HepG2 (cell line): ENCODE measurements around the gene UBE3A. TPM values are rescaled to one million over a fixed set of nuclear protein-coding genes. Genes with fewer than 3 reads are reported as not detected.

Experiments
- AGO2 ChIP-seq: fragments of 200-400 bp; formaldehyde crosslinking; optimal IDR thresholded peaks from 2 replicates; pipeline ENCODE3; 2017; ENCODE audit warnings: mild to moderate bottlenecking, low read depth, low read length, moderate library complexity
- ATF7-NPFF ChIP-seq: sonication (generic); formaldehyde crosslinking; IDR thresholded peaks from 2 replicates; pipeline ENCODE4 v1.8.1; 2023; ENCODE audit warnings: mild to moderate bottlenecking, low read depth, missing genetic modification reagents, moderate library complexity
- ESRRA ChIP-seq: sonication (generic); formaldehyde crosslinking; IDR thresholded peaks from 2 replicates; pipeline ENCODE4 v1.5.1; 2020; ENCODE audit warnings: mild to moderate bottlenecking, low read depth, missing genetic modification reagents
- EZH2 ChIP-seq: conservative IDR thresholded peaks from 2 replicates; pipeline ENCODE4 v1.6.1; 2012; ENCODE audit warnings: mild to moderate bottlenecking, low read depth, low read length, moderate library complexity
- FOXC1 ChIP-seq: sonication (generic); formaldehyde crosslinking; IDR thresholded peaks from 2 replicates; pipeline ENCODE4 v1.8.0; 2022; ENCODE audit warnings: mild to moderate bottlenecking, missing genetic modification reagents, borderline replicate concordance
- IKZF1 ChIP-seq: fragments of 450-650 bp; IDR thresholded peaks from 2 replicates; pipeline ENCODE4 v1.7.1; 2016
- KLF15 ChIP-seq: sonication (generic); formaldehyde crosslinking; IDR thresholded peaks from 2 replicates; pipeline ENCODE4 v1.8.1; 2023; ENCODE audit warnings: borderline replicate concordance, mild to moderate bottlenecking, inconsistent platforms, missing genetic modification reagents, mixed read lengths
- MAFK ChIP-seq, 2 experiments: IDR thresholded peaks in 1 of 2; conservative IDR thresholded peaks in 1 of 2; 2 replicates each; pipeline ENCODE4 v1.6.1; 2011; ENCODE audit warnings: improper control_type of control experiment in 2 of 2, low read length in 2 of 2
- MTERF4 ChIP-seq: sonication (generic); formaldehyde crosslinking; IDR thresholded peaks from 2 replicates; pipeline ENCODE4 v1.8.0; 2023; ENCODE audit warnings: mild to moderate bottlenecking, missing genetic modification reagents
- NCOA2 ChIP-seq: sonication (generic); formaldehyde crosslinking; IDR thresholded peaks from 2 replicates; pipeline ENCODE4 v1.8.0; 2022; ENCODE audit warnings: inconsistent platforms
- NFKB2 ChIP-seq: sonication (generic); formaldehyde crosslinking; IDR thresholded peaks from 2 replicates; pipeline ENCODE4 v1.4.0; 2020; ENCODE audit warnings: missing genetic modification reagents, borderline replicate concordance
- ONECUT2 ChIP-seq: sonication (generic); formaldehyde crosslinking; IDR thresholded peaks from 2 replicates; pipeline ENCODE4 v1.4.0; 2020; ENCODE audit warnings: missing genetic modification reagents
- PITX1 ChIP-seq: sonication (generic); formaldehyde crosslinking; IDR thresholded peaks from 2 replicates; pipeline ENCODE4 v1.5.1; 2020; ENCODE audit warnings: mild to moderate bottlenecking, missing genetic modification reagents
- SIN3A ChIP-seq: IDR thresholded peaks from 2 replicates; pipeline ENCODE4 v1.6.1; 2011; ENCODE audit warnings: low read depth, mild to moderate bottlenecking, control low read depth, low read length, borderline replicate concordance
- SP4 ChIP-seq: sonication (generic); formaldehyde crosslinking; IDR thresholded peaks from 2 replicates; pipeline ENCODE4 v1.8.1; 2023; ENCODE audit warnings: mild to moderate bottlenecking, missing genetic modification reagents
- SRF ChIP-seq: IDR thresholded peaks from 2 replicates; pipeline ENCODE4 v1.6.1; 2011; ENCODE audit warnings: mild to moderate bottlenecking, low read depth, low read length, moderate library complexity
- TFDP2 ChIP-seq: sonication (generic); formaldehyde crosslinking; IDR thresholded peaks from 2 replicates; pipeline ENCODE4 v1.4.0; 2020; ENCODE audit warnings: missing genetic modification reagents
- TGIF2 ChIP-seq: IDR thresholded peaks from 2 replicates; pipeline ENCODE4 v1.6.1; 2016; ENCODE audit warnings: control low read depth, missing compliant biosample characterization
- XBP1 ChIP-seq: sonication (generic); formaldehyde crosslinking; IDR thresholded peaks from 2 replicates; pipeline ENCODE4 v1.5.0; 2020; ENCODE audit warnings: missing genetic modification reagents
- ZMYM4 ChIP-seq: sonication (generic); formaldehyde crosslinking; IDR thresholded peaks from 2 replicates; pipeline ENCODE4 v1.8.1; 2023; ENCODE audit warnings: mild to moderate bottlenecking, missing genetic modification reagents
- ZNF143 ChIP-seq: sonication (generic); formaldehyde crosslinking; IDR thresholded peaks from 2 replicates; pipeline ENCODE4 v1.4.0; 2020; ENCODE audit warnings: missing genetic modification reagents
- ZNF225 ChIP-seq: sonication (generic); formaldehyde crosslinking; IDR thresholded peaks from 2 replicates; pipeline ENCODE4 v1.4.0; 2020; ENCODE audit warnings: mild to moderate bottlenecking, missing genetic modification reagents
- ZNF331 ChIP-seq: sonication (generic); formaldehyde crosslinking; IDR thresholded peaks from 2 replicates; pipeline ENCODE4 v1.4.0; 2020; ENCODE audit warnings: missing genetic modification reagents
- ZNF350 ChIP-seq: sonication (generic); formaldehyde crosslinking; IDR thresholded peaks from 2 replicates; pipeline ENCODE4 v1.4.0; 2020; ENCODE audit warnings: mild to moderate bottlenecking, low read depth, missing genetic modification reagents, borderline replicate concordance
- ZNF468 ChIP-seq: sonication (generic); formaldehyde crosslinking; IDR thresholded peaks from 2 replicates; pipeline ENCODE4 v1.8.0; 2022; ENCODE audit warnings: mild to moderate bottlenecking, moderate library complexity, missing genetic modification reagents
- ZNF724P ChIP-seq: sonication (generic); formaldehyde crosslinking; IDR thresholded peaks from 2 replicates; pipeline ENCODE4 v1.8.0; 2022; ENCODE audit warnings: missing genetic modification reagents, borderline replicate concordance
- ZNF850 ChIP-seq: sonication (generic); formaldehyde crosslinking; conservative IDR thresholded peaks from 2 replicates; pipeline ENCODE4 v1.9.0; 2021; ENCODE audit warnings: mild to moderate bottlenecking, missing genetic modification reagents
- ZUFSP ChIP-seq: sonication (generic); formaldehyde crosslinking; IDR thresholded peaks from 2 replicates; pipeline ENCODE4 v1.9.0; 2021; ENCODE audit warnings: missing genetic modification reagents, mild to moderate bottlenecking, borderline replicate concordance
- polyA plus RNA-seq, 8 experiments: library from polyadenylated mRNA; depleted of rRNA in 3 of 8; stranded (reverse) in 7 of 8; unstranded in 1 of 8; fragments of >200 nt; fragmentation: Illumina TruSeq in 4 of 8; extraction: Trizol in 4 of 8; gene quantifications; 2 replicates each; pipeline versions ENCODE4 v1.2.1 to v1.2.3, GENCODE V29; 2011 to 2016; ENCODE audit warnings: low read depth in 4 of 8, missing spikeins in 1 of 8, mixed read lengths in 1 of 8; ENCODE audit not compliant: insufficient read depth in 1 of 8
- total RNA-seq, 5 experiments: library from RNA; depleted of rRNA; stranded (reverse); fragments of >200 nt; fragmentation: Illumina TruSeq; extraction: Trizol; gene quantifications; 2 replicates each; pipeline ENCODE4 v1.2.3, GENCODE V29; 2016; ENCODE audit warnings: low read depth in 1 of 5

UBE3A gene
- total and polyA plus RNA-seq, 2 of the 13 experiments (the other 11 are each of a cell fraction or from before 2014, with no cell fraction given), result 17.3 to 80.5 TPM

GRCh38 chr15:25437777-25438600, 835 bp downstream of the UBE3A start (continued):
- no peak for TF ChIP-seq AGO2
- TF ChIP-seq ESRRA (CRISPR knock-in tag), result peak; percentile 53; the same call in 1 of the 2 replicates
- TF ChIP-seq NCOA2 (CRISPR knock-in tag), result no peak
- no peak for TF ChIP-seq KLF15 (CRISPR knock-in tag)
- TF ChIP-seq FOXC1 (CRISPR knock-in tag), result peak; percentile 63; the same call in 1 of the 2 replicates
- TF ChIP-seq ZUFSP (CRISPR knock-in tag), result no peak
- peak; percentile 23; the same call in 1 of the 2 replicates for TF ChIP-seq ZNF350
- no peak for TF ChIP-seq TFDP2 (CRISPR knock-in tag)
- TF ChIP-seq ZNF724P (CRISPR knock-in tag), result peak; percentile 48; the same call in 1 of the 2 replicates
- TF ChIP-seq ZNF468 (CRISPR knock-in tag), result no peak
- peak; percentile 16; the same call in 1 of the 2 replicates for TF ChIP-seq ATF7-NPFF (CRISPR knock-in tag)
- 0 out of 2 replicates have a peak, but pooled peaks have one; percentile 18 for TF ChIP-seq NFKB2 (CRISPR knock-in tag)
- no peak for TF ChIP-seq IKZF1
- no peak for TF ChIP-seq MTERF4 (CRISPR knock-in tag)
- TF ChIP-seq ZNF225, result peak; percentile 23; the same call in 1 of the 2 replicates
- peak; percentile 37; the same call in 1 of the 2 replicates for TF ChIP-seq PITX1 (CRISPR knock-in tag)
- peak; percentile 37; the same call in 1 of the 2 replicates for TF ChIP-seq ZNF331 (CRISPR knock-in tag)
- TF ChIP-seq ZNF143 (CRISPR knock-in tag), result no peak
- peak; percentile 72 for TF ChIP-seq ZMYM4 (CRISPR knock-in tag)
- TF ChIP-seq ONECUT2 (CRISPR knock-in tag), result no peak
- no peak for TF ChIP-seq MAFK (conservative IDR thresholded peaks at IDR 0.05 in 1 of 2, IDR thresholded peaks at IDR 0.05 in 1 of 2; ENCODE audit: low read length in 2 of 2)
- no peak for TF ChIP-seq TGIF2 (CRISPR knock-in tag)
- no peak for TF ChIP-seq SIN3A
- no peak for TF ChIP-seq EZH2
- no peak for TF ChIP-seq SRF
- TF ChIP-seq ZNF850, result no peak
- no peak for TF ChIP-seq XBP1 (CRISPR knock-in tag)
- TF ChIP-seq SP4 (CRISPR knock-in tag), result no peak
